CD14-positive monocyte (primary cell): ENCODE data around the gene THAP6. TPM values are rescaled to one million over a fixed set of nuclear protein-coding genes. Genes with fewer than 3 reads are reported as not detected.

Experiments
- DNase-seq, 3 donors: peaks; one replicate each; pipeline ENCODE4 v3.0.0-alpha.2; 2011 to 2022
- H2AFZ ChIP-seq: 2 replicates; pipeline ENCODE4 v1.6.0; 2012; ENCODE audit warnings: mild to moderate bottlenecking, low read depth, low read length, inconsistent platforms; ENCODE audit not compliant: insufficient read depth, poor library complexity, severe bottlenecking
- H3K27ac ChIP-seq, 2 donors: 1 replicate in 1 of 2; 2 replicates in 1 of 2; pipeline ENCODE4 v1.5.1; 2012 to 2013; ENCODE audit warnings: low read length in 2 of 2, control low read depth in 1 of 2, inconsistent platforms in 1 of 2, low read depth in 1 of 2, mild to moderate bottlenecking in 1 of 2
- H3K27me3 ChIP-seq, 2 donors: one replicate each; pipeline versions ENCODE4 v1.6.0 to v1.6.1; 2011 to 2013; ENCODE audit warnings: low read length in 2 of 2; ENCODE audit not compliant: control insufficient read depth in 2 of 2, insufficient read depth in 2 of 2
- H3K36me3 ChIP-seq, 2 donors: replicated peaks in 1 of 2; 1 replicate in 1 of 2; 2 replicates in 1 of 2; pipeline versions ENCODE4 v1.5.1 to v1.6.1; 2012 to 2013; ENCODE audit warnings: low read length in 2 of 2, control low read depth in 1 of 2, inconsistent platforms in 1 of 2, mild to moderate bottlenecking in 1 of 2; ENCODE audit not compliant: insufficient read depth in 2 of 2, control insufficient read depth in 1 of 2
- H3K4me1 ChIP-seq, 2 donors: 1 replicate in 1 of 2; 2 replicates in 1 of 2; pipeline versions ENCODE4 v1.5.1 to v1.6.1; 2012 to 2013; ENCODE audit warnings: low read length in 2 of 2, control low read depth in 1 of 2, inconsistent platforms in 1 of 2, mild to moderate bottlenecking in 1 of 2, moderate library complexity in 1 of 2; ENCODE audit not compliant: insufficient read depth in 2 of 2, control insufficient read depth in 1 of 2
- H3K4me2 ChIP-seq: replicated peaks from 2 replicates; pipeline ENCODE3; 2012; ENCODE audit warnings: low read length, moderate library complexity, mild to moderate bottlenecking; ENCODE audit not compliant: poor library complexity, severe bottlenecking; ENCODE audit errors: extremely low read depth
- H3K4me3 ChIP-seq, 3 experiments: fragments of 200-600 bp in 1 of 3; sonication (generic) in 1 of 3; replicated peaks in 1 of 3; 1 replicate in 2 of 3; 2 replicates in 1 of 3; pipeline ENCODE4 v1.5.1; 2011 to 2013; ENCODE audit warnings: low read length in 3 of 3, mild to moderate bottlenecking in 3 of 3, control low read depth in 2 of 3, low read depth in 2 of 3, inconsistent platforms in 1 of 3, moderate library complexity in 1 of 3
- H3K79me2 ChIP-seq: 2 replicates; pipeline ENCODE4 v1.6.0; 2012; ENCODE audit warnings: mild to moderate bottlenecking, control low read depth, inconsistent platforms, low read length, moderate library complexity; ENCODE audit not compliant: insufficient read depth
- H3K9ac ChIP-seq: 2 replicates; pipeline ENCODE4 v1.6.0; 2017; ENCODE audit warnings: low read length, mild to moderate bottlenecking; ENCODE audit not compliant: insufficient read depth, poor library complexity, severe bottlenecking
- H3K9me3 ChIP-seq, 2 donors: replicated peaks in 1 of 2; 1 replicate in 1 of 2; 2 replicates in 1 of 2; pipeline versions ENCODE4 v1.5.1 to v1.6.1; 2012 to 2013; ENCODE audit warnings: low read length in 2 of 2, control low read depth in 1 of 2; ENCODE audit not compliant: control insufficient read depth in 1 of 2, insufficient read depth in 1 of 2
- H4K20me1 ChIP-seq: 2 replicates; pipeline ENCODE4 v1.6.0; 2012; ENCODE audit warnings: mild to moderate bottlenecking, low read length, control low read depth, moderate library complexity; ENCODE audit not compliant: insufficient read depth
- H3K27ac Mint-ChIP-seq, 7 donors: one replicate each; pipeline ENCODE4 v1.8.0; 2020; ENCODE audit warnings: mild to moderate bottlenecking in 7 of 7, mixed read lengths in 7 of 7, moderate library complexity in 6 of 7, inconsistent platforms in 2 of 7
- H3K27me3 Mint-ChIP-seq, 3 donors: one replicate each; pipeline ENCODE4 v1.8.0; 2021 to 2022; ENCODE audit warnings: low read depth in 3 of 3, mild to moderate bottlenecking in 3 of 3, mixed read lengths in 3 of 3, moderate library complexity in 3 of 3, inconsistent platforms in 1 of 3
- H3K36me3 Mint-ChIP-seq, 2 donors: one replicate each; pipeline ENCODE4 v1.8.0; 2020; ENCODE audit warnings: mixed read lengths in 2 of 2, inconsistent platforms in 1 of 2, mild to moderate bottlenecking in 1 of 2
- H3K4me1 Mint-ChIP-seq: one replicate; pipeline ENCODE4 v1.8.0; 2020; ENCODE audit warnings: mild to moderate bottlenecking, mixed read lengths
- H3K4me3 Mint-ChIP-seq, 2 donors: one replicate each; pipeline ENCODE4 v1.8.0; 2020; ENCODE audit warnings: mild to moderate bottlenecking in 2 of 2, mixed read lengths in 2 of 2, moderate library complexity in 1 of 2
- H3K9me3 Mint-ChIP-seq, 7 donors: one replicate each; pipeline ENCODE4 v1.8.0; 2020 to 2022; ENCODE audit warnings: mixed read lengths in 7 of 7, mild to moderate bottlenecking in 6 of 7, moderate library complexity in 6 of 7, inconsistent platforms in 2 of 7
- WGBS: methylation state at CpG from one replicate; pipeline ENCODE4 v1.1.5; 2013; ENCODE audit warnings: missing lambda C conversion rate; ENCODE audit not compliant: insufficient coverage; 5-methylcytosine and 5-hydroxymethylcytosine counted together
- intact Hi-C, 2 donors: fragments of 100-400 bp; cut with micrococcal nuclease; formaldehyde crosslinking; loops; one replicate each; pipeline versions ENCODE4 v1.15.0 to v1.15.1; 2023
- polyA plus RNA-seq, 3 donors: library from polyadenylated mRNA; depleted of rRNA in 1 of 3; unstranded in 2 of 3; stranded (reverse) in 1 of 3; fragments of 300-500 nt in 2 of 3; fragments of >200 nt in 1 of 3; fragmentation: Illumina TruSeq in 2 of 3; gene quantifications; 1 replicate in 2 of 3; 2 replicates in 1 of 3; pipeline ENCODE4 v1.2.3, GENCODE V29; 2012 to 2021
- TF ChIP-seq, protein P1 (sequence below): fragments of 200-600 bp; IDR thresholded peaks from one replicate; pipeline ENCODE4 v1.8.0; 2022; ENCODE audit warnings: antibody characterized with exemption, mild to moderate bottlenecking

THAP6 gene
- polyA plus RNA-seq, 3 donors, result 2.3 to 6.1 (median 5.6) TPM

DNA sequence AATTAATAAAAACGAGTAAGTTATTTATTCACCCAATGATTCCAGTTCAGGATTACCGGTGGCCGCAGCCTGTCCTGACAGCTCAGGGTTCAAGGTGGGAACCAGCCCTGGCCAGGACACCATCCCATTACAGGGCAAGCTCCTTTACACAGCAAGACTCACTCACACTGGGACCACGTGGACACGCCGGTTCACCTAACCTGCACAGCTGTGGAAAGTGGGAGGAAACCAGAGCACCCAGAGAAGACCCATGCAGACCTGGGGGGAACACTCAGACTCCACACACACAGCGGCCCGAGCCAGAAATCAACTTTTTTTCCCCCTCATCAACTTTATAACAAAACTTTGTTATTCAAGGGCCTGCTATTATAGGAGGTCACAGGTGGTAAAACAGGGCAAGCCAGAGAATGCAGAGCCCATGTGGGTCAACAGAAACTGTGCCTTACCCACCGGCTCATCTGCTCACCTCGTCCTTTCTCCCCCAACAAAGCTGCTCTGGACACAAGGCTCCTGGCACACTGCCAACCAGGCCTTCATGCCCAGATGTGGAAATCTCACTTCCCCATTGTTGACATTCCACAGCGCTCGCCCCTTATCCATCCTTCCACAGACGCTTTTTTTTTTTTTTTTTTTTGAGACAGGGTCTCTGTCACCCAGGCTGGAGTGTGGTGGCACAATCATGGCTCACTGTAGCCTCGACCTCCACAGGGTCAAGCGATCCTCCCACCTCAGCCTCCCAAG is 33.5 kb downstream of the THAP6 start:
- DNase-seq, result peak; percentile 35 to 58 (median 51)
- Mint-ChIP-seq H3K27me3 (peaks cover 0 to 1% (median 1%) of the 10 kb centered on the region in 3 donors), H3K9me3 (peaks cover 0 to 4% (median 0%) of the 10 kb centered on the region in 7 donors), H3K4me1 (peaks cover 6% of the 10 kb centered on the region), H3K4me3 (no peak overlapping the region), H3K36me3 (peaks cover 0 to 9% of the 10 kb centered on the region in 2 donors), H3K27ac (peak overlapping the region in 1 of 7 donors; percentile 27)
- Histone ChIP-seq H3K4me3 (no peak overlapping the region), H3K79me2 (no peaks in the 10 kb centered on the region), H3K4me1 (peaks cover 5% of the 10 kb centered on the region in 2 donors), H3K27me3 (no peaks in the 10 kb centered on the region), H3K4me2 (no peak overlapping the region), H3K27ac (no peak overlapping the region), H2AFZ (no peak overlapping the region), H3K9ac (no peak overlapping the region), H4K20me1 (no peaks in the 10 kb centered on the region), H3K9me3 (no peaks in the 10 kb centered on the region), H3K36me3 (peaks cover 6 to 12% of the 10 kb centered on the region in 2 donors)
- TF ChIP-seq, protein P1, sequence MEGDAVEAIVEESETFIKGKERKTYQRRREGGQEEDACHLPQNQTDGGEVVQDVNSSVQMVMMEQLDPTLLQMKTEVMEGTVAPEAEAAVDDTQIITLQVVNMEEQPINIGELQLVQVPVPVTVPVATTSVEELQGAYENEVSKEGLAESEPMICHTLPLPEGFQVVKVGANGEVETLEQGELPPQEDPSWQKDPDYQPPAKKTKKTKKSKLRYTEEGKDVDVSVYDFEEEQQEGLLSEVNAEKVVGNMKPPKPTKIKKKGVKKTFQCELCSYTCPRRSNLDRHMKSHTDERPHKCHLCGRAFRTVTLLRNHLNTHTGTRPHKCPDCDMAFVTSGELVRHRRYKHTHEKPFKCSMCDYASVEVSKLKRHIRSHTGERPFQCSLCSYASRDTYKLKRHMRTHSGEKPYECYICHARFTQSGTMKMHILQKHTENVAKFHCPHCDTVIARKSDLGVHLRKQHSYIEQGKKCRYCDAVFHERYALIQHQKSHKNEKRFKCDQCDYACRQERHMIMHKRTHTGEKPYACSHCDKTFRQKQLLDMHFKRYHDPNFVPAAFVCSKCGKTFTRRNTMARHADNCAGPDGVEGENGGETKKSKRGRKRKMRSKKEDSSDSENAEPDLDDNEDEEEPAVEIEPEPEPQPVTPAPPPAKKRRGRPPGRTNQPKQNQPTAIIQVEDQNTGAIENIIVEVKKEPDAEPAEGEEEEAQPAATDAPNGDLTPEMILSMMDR, result no peak
- 11% methylated on average over 2 of the region's 15 CpGs for WGBS
- intact Hi-C loops, result no loop called here

DNA sequence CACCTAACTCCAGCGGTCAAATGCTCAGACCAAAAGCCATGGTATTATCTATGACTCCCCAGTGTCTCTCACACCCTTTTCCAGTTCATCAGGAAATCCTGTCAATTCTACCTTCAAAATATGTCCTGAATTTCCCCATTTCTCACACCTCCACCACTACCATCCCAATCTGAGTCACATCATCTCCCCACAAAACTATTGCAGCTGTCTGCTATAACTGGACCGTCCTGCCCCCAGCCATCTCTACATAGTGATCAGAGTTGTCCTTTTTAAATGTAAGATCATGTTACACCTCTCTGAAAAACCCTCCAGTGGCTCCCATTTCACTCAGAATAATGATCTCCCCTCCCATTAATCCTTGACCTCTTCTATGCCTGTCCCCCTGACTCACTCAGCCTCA is 34.7 kb downstream of the THAP6 start:
- 95% methylated on average over 2 of the region's 2 CpGs for WGBS
- no peak overlapping the region for H2AFZ ChIP-seq
- intact Hi-C loops, result no loop called here
- Mint-ChIP-seq H3K4me1 (peaks cover 6% of the 10 kb centered on the region), H3K9me3 (peaks cover 0 to 4% (median 0%) of the 10 kb centered on the region in 7 donors), H3K27me3 (peaks cover 0 to 1% (median 1%) of the 10 kb centered on the region in 3 donors), H3K27ac (no peak overlapping the region), H3K4me3 (no peak overlapping the region), H3K36me3 (peaks cover 0 to 4% of the 10 kb centered on the region in 2 donors)
- no peaks in the 10 kb centered on the region for H3K27me3 ChIP-seq
- H3K4me3 ChIP-seq, result no peak overlapping the region
- peaks cover 5% of the 10 kb centered on the region in 2 donors for H3K4me1 ChIP-seq
- TF ChIP-seq, protein P1, result no peak
- DNase-seq, result no peak
- H3K4me2 ChIP-seq, result no peak overlapping the region
- H3K79me2 ChIP-seq, result no peaks in the 10 kb centered on the region
- peaks cover 6 to 12% of the 10 kb centered on the region in 2 donors for H3K36me3 ChIP-seq
- no peak overlapping the region for H3K9ac ChIP-seq
- no peaks in the 10 kb centered on the region for H3K9me3 ChIP-seq
- no peak overlapping the region for H3K27ac ChIP-seq
- H4K20me1 ChIP-seq, result no peaks in the 10 kb centered on the region
